SJSA1 (cell line): ENCODE results near the gene SOAT2. TPM values are rescaled to one million over a fixed set of nuclear protein-coding genes. Genes with fewer than 3 reads are reported as not detected.
"Not testable (repeated sequence)": the region's sequence is repeated elsewhere in the genome, so short reads cannot be mapped to it uniquely, and the experiment has no call there.

ENCODE experiments used
- DNase-seq, 2 experiments: peaks; one replicate each; pipeline ENCODE4 v3.0.0-alpha.2; 2015 to 2020; ENCODE audit warnings: low spot score in 2 of 2, low read depth in 1 of 2
- H3K27ac ChIP-seq: fragments of 250-450 bp; sonication (Bioruptor Pico); 2 replicates; pipeline ENCODE4 v1.5.1; 2020; ENCODE audit warnings: mild to moderate bottlenecking, moderate library complexity
- H3K27me3 ChIP-seq: fragments of 250-450 bp; sonication (Bioruptor Pico); replicated peaks from 2 replicates; pipeline ENCODE4 v1.5.1; 2020; ENCODE audit warnings: mild to moderate bottlenecking, moderate library complexity
- H3K36me3 ChIP-seq: fragments of 250-450 bp; sonication (Bioruptor Pico); 2 replicates; pipeline ENCODE4 v1.5.1; 2020; ENCODE audit warnings: mild to moderate bottlenecking
- H3K4me1 ChIP-seq: fragments of 250-450 bp; sonication (Bioruptor Pico); replicated peaks from 2 replicates; pipeline ENCODE4 v1.6.1; 2021; ENCODE audit warnings: mild to moderate bottlenecking
- H3K4me3 ChIP-seq: fragments of 250-450 bp; sonication (Bioruptor Pico); 2 replicates; pipeline ENCODE4 v1.5.1; 2020; ENCODE audit warnings: mild to moderate bottlenecking
- H3K9me3 ChIP-seq: fragments of 250-450 bp; sonication (Bioruptor Pico); replicated peaks from 2 replicates; pipeline ENCODE4 v1.5.1; 2020; ENCODE audit warnings: mild to moderate bottlenecking
- total RNA-seq: library from RNA; depleted of rRNA; stranded (reverse); fragments of >200 nt; shearing (Covaris generic); gene quantifications from 2 replicates; pipeline ENCODE4 v1.2.3, GENCODE V29; 2014

The SOAT2 gene
- total RNA-seq, 1 experiment from 2014 or later = not detected

- peak overlapping the region; percentile 83 for H3K27ac ChIP-seq
- no peaks in the 10 kb centered on the region for H3K27me3 ChIP-seq
- DNase-seq = peak; percentile 94 to 98
- H3K36me3 ChIP-seq = no peaks in the 10 kb centered on the region
- no peaks in the 10 kb centered on the region for H3K9me3 ChIP-seq
- peaks cover 35% of the 10 kb centered on the region for H3K4me1 ChIP-seq
- peak overlapping the region; percentile 52 for H3K4me3 ChIP-seq
Observed at GRCh38 chr12:53099071-53099882, 4.0 kb upstream of the SOAT2 start.

- peaks cover 35% of the 10 kb centered on the region for H3K4me1 ChIP-seq
- H3K9me3 ChIP-seq = no peaks in the 10 kb centered on the region
- no peaks in the 10 kb centered on the region for H3K36me3 ChIP-seq
- H3K27me3 ChIP-seq = no peaks in the 10 kb centered on the region
- DNase-seq = no peak
- H3K27ac ChIP-seq = no peak overlapping the region
- no peak overlapping the region for H3K4me3 ChIP-seq
Observed at GRCh38 chr12:53100466-53101151, 2.7 kb upstream of the SOAT2 start.

- Histone ChIP-seq H3K27me3 (no peaks in the 10 kb centered on the region), H3K27ac (no peak overlapping the region), H3K4me3 (no peak overlapping the region), H3K36me3 (no peaks in the 10 kb centered on the region), H3K4me1 (peaks cover 31% of the 10 kb centered on the region), H3K9me3 (no peaks in the 10 kb centered on the region)
- no peak for DNase-seq
Observed at GRCh38 chr12:53101266-53101665, 2.0 kb upstream of the SOAT2 start.

GRCh38 chr12:53101931-53102781 is 1.1 kb upstream of the SOAT2 start:
- H3K4me1 ChIP-seq = peaks cover 22% of the 10 kb centered on the region
- no peak overlapping the region for H3K4me3 ChIP-seq
- no peaks in the 10 kb centered on the region for H3K27me3 ChIP-seq
- no peak overlapping the region for H3K27ac ChIP-seq
- H3K9me3 ChIP-seq = no peaks in the 10 kb centered on the region
- H3K36me3 ChIP-seq = no peaks in the 10 kb centered on the region
- no peak for DNase-seq

- no peaks in the 10 kb centered on the region; the same call in 1 of the 2 replicates for H3K36me3 ChIP-seq
- no peaks in the 10 kb centered on the region for H3K9me3 ChIP-seq
- H3K27ac ChIP-seq = no peak overlapping the region
- no peaks in the 10 kb centered on the region for H3K27me3 ChIP-seq
- H3K4me3 ChIP-seq = no peak overlapping the region
- peaks cover 4% of the 10 kb centered on the region for H3K4me1 ChIP-seq
- DNase-seq = no peak
Observed at GRCh38 chr12:53103860-53104305, 597 bp downstream of the SOAT2 start.

- no peaks in the 10 kb centered on the region for H3K4me1 ChIP-seq
- DNase-seq = no peak
- H3K4me3 ChIP-seq = no peak overlapping the region
- 0 out of 2 replicates have a peak, but pooled peaks cover 3% of the 10 kb centered on the region for H3K27me3 ChIP-seq
- H3K9me3 ChIP-seq = no peaks in the 10 kb centered on the region
- no peak overlapping the region for H3K27ac ChIP-seq
- H3K36me3 ChIP-seq = no peaks in the 10 kb centered on the region; the same call in 1 of the 2 replicates
Observed at GRCh38 chr12:53105256-53105655, 2.0 kb downstream of the SOAT2 start.

- 0 out of 2 replicates have a peak, but pooled peaks cover 3% of the 10 kb centered on the region for H3K27me3 ChIP-seq
- H3K9me3 ChIP-seq = no peaks in the 10 kb centered on the region
- H3K4me1 ChIP-seq = no peaks in the 10 kb centered on the region
- no peaks in the 10 kb centered on the region; the same call in 1 of the 2 replicates for H3K36me3 ChIP-seq
- DNase-seq = no peak
- H3K27ac ChIP-seq = no peak overlapping the region
- H3K4me3 ChIP-seq = no peak overlapping the region
Observed at GRCh38 chr12:53105712-53106439, 2.6 kb downstream of the SOAT2 start.

- H3K9me3 ChIP-seq = no peaks in the 10 kb centered on the region
- no peaks in the 10 kb centered on the region; the same call in 1 of the 2 replicates for H3K36me3 ChIP-seq
- no peak overlapping the region for H3K4me3 ChIP-seq
- DNase-seq = no peak
- no peak overlapping the region for H3K27ac ChIP-seq
- H3K27me3 ChIP-seq = 0 out of 2 replicates have a peak, but pooled peaks cover 3% of the 10 kb centered on the region
- no peaks in the 10 kb centered on the region for H3K4me1 ChIP-seq
Observed at GRCh38 chr12:53107122-53107521, 3.8 kb downstream of the SOAT2 start.

- not testable (repeated sequence) for H3K27ac ChIP-seq, H3K27me3 ChIP-seq, H3K36me3 ChIP-seq, H3K9me3 ChIP-seq, DNase-seq, H3K4me1 ChIP-seq, H3K4me3 ChIP-seq
Observed at GRCh38 chr12:53112431-53112830, 9.1 kb downstream of the SOAT2 start.

- 0 out of 2 replicates have a peak, but pooled peaks cover 3% of the 10 kb centered on the region for H3K27me3 ChIP-seq
- no peak for DNase-seq
- H3K27ac ChIP-seq = no peak overlapping the region
- H3K4me3 ChIP-seq = no peak overlapping the region
- no peaks in the 10 kb centered on the region; the same call in 1 of the 2 replicates for H3K36me3 ChIP-seq
- no peaks in the 10 kb centered on the region for H3K4me1 ChIP-seq
- no peaks in the 10 kb centered on the region for H3K9me3 ChIP-seq
Observed at GRCh38 chr12:53113136-53113705, 9.9 kb downstream of the SOAT2 start.

- Histone ChIP-seq H3K4me3 (no peak overlapping the region), H3K27ac (no peak overlapping the region), H3K9me3 (no peaks in the 10 kb centered on the region), H3K27me3 (0 out of 2 replicates have a peak, but pooled peaks cover 3% of the 10 kb centered on the region), H3K4me1 (no peaks in the 10 kb centered on the region), H3K36me3 (no peaks in the 10 kb centered on the region)
- DNase-seq = no peak
Observed at GRCh38 chr12:53113951-53114350, 10.7 kb downstream of the SOAT2 start.

GRCh38 chr12:53115112-53115890 is 12.0 kb downstream of the SOAT2 start:
- no peaks in the 10 kb centered on the region for H3K4me1 ChIP-seq
- 0 out of 2 replicates have a peak, but pooled peaks cover under 1% of the 10 kb centered on the region for H3K27me3 ChIP-seq
- H3K4me3 ChIP-seq = no peak overlapping the region
- H3K36me3 ChIP-seq = no peaks in the 10 kb centered on the region
- H3K9me3 ChIP-seq = no peaks in the 10 kb centered on the region
- no peak overlapping the region for H3K27ac ChIP-seq
- DNase-seq = no peak
